Measurements from ENCODE around the gene LONP1. TPM values are rescaled to one million over a fixed set of nuclear protein-coding genes. Genes with fewer than 3 reads are reported as not detected.

Gene LONP1
- total RNA-seq, 2 experiments from 2014 or later = 324 to 342 TPM

GRCh38 chr19:5642204-5642603 is 77.7 kb downstream of the LONP1 start:
- Mint-ChIP-seq H3K36me3 (ENCODE audit: low read depth) (peaks cover 46% of the 10 kb centered on the region), H3K9me3 (no peaks in the 10 kb centered on the region), H3K4me3 (no peak overlapping the region), H3K4me1 (ENCODE audit: low read depth) (peaks cover 34% of the 10 kb centered on the region), H3K27ac (peak overlapping the region; percentile 22), H3K27me3 (no peaks in the 10 kb centered on the region)
- CTCF ChIA-PET = interaction anchor here (1.0 kb wide), 1 partner anchor 22 kb away, joined by 3 read pairs; no protein-coding TSS in a partner anchor
- ATAC-seq = no peak
- no peak for DNase-seq
- intact Hi-C loops (cut with micrococcal nuclease) = no loop called here
- TF ChIP-seq CTCF (IDR thresholded peaks at IDR 0.05) = no peak
- POLR2A ChIA-PET = interaction anchor here (1.4 kb wide), 1 partner anchor 19 kb away, joined by 3 read pairs; no protein-coding TSS in a partner anchor

Other genes starting within 250 kb of the LONP1 start
- under 1 TPM; 0.38 to 0.50 TPM for gene TINCR, start 152.2 kb downstream of the LONP1 start, total RNA-seq
- 10 to 100 TPM; 70.8 to 78.0 TPM for gene SAFB2, start 97.4 kb downstream of the LONP1 start, total RNA-seq
- gene SAFB, start 97.1 kb downstream of the LONP1 start, total RNA-seq = 100 to 1,000 TPM; 124 to 132 TPM
- 10 to 100 TPM; 49.4 TPM for gene MICOS13, start 39.6 kb downstream of the LONP1 start, total RNA-seq
- 1 to 10 TPM; 2.7 to 3.5 TPM for gene HSD11B1L, start 39.1 kb downstream of the LONP1 start, total RNA-seq
- 1,000 to 10,000 TPM; 1,711 to 1,715 TPM for gene RPL36, start 29.9 kb downstream of the LONP1 start, total RNA-seq
- gene CATSPERD, start 491 bp upstream of the LONP1 start, total RNA-seq = not detected
- gene PRR22, start 64.6 kb upstream of the LONP1 start, total RNA-seq = 1 to 10 TPM; 4.4 to 5.0 TPM
- gene DUS3L, start 71.0 kb upstream of the LONP1 start, total RNA-seq = 10 to 100 TPM; 69.6 to 74.5 TPM
- under 1 TPM in 1 of 2 experiments, not detected in 1; 0.72 TPM for gene NRTN, start 84.9 kb upstream of the LONP1 start, total RNA-seq
- gene FUT6, start 119.6 kb upstream of the LONP1 start, total RNA-seq = not detected
- gene FUT3, start 131.3 kb upstream of the LONP1 start, total RNA-seq = not detected
- gene FUT5, start 150.4 kb upstream of the LONP1 start, total RNA-seq = not detected
- 100 to 1,000 TPM; 233 to 237 TPM for gene NDUFA11, start 183.6 kb upstream of the LONP1 start, total RNA-seq
- 1 to 10 TPM; 1.2 to 2.5 TPM for gene VMAC, start 184.7 kb upstream of the LONP1 start, total RNA-seq
- gene CAPS, start 194.1 kb upstream of the LONP1 start, total RNA-seq = 1 to 10 TPM; 2.1 to 2.8 TPM

Data from activated CD8-positive, alpha-beta T cell treated with anti-CD3 and anti-CD28 coated beads for 36 hours (primary cell).